Measurements from ENCODE around the gene LSAMP. TPM values are rescaled to one million over a fixed set of nuclear protein-coding genes. Genes with fewer than 3 reads are reported as not detected.
"Not testable (repeated sequence)": the region's sequence is repeated elsewhere in the genome, so short reads cannot be mapped to it uniquely, and the experiment has no call there.

LSAMP gene
- polyA plus RNA-seq, 3 donors: 11.2 to 14.7 (median 13.7) TPM

DNA sequence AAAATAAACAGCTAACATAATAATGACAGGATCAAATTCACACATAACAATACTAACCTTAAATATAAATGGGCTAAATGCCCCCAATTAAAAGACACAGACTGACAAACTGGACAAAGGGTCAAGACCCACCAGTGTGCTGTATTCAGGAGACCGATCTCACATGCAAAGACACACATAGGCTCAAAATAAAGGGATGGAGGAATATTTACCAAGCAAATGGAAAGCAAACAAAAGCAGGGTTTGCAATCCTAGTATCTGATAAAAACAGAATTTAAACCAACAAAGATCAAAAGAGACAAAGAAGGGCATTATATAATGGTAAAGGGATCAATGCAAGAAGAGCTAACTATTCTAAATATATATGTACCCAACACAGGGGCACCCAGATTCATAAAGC lies 692.3 kb downstream of the LSAMP start:
- not testable (repeated sequence) for DNase-seq (ENCODE audit: extremely low read depth in 1 of 11, low read depth in 9 of 11, low spot score in 4 of 11)
